CD4-positive, alpha-beta T cell treated with Interleukin-2 at 100 ng/mL for 4 hours (primary cell): ENCODE data around the gene MPPED1.

ENCODE experiments used
- DNase-seq: peaks from one replicate; pipeline ENCODE4 v3.0.0-alpha.2; 2020; ENCODE audit warnings: low spot score

The MPPED1 gene

DNA sequence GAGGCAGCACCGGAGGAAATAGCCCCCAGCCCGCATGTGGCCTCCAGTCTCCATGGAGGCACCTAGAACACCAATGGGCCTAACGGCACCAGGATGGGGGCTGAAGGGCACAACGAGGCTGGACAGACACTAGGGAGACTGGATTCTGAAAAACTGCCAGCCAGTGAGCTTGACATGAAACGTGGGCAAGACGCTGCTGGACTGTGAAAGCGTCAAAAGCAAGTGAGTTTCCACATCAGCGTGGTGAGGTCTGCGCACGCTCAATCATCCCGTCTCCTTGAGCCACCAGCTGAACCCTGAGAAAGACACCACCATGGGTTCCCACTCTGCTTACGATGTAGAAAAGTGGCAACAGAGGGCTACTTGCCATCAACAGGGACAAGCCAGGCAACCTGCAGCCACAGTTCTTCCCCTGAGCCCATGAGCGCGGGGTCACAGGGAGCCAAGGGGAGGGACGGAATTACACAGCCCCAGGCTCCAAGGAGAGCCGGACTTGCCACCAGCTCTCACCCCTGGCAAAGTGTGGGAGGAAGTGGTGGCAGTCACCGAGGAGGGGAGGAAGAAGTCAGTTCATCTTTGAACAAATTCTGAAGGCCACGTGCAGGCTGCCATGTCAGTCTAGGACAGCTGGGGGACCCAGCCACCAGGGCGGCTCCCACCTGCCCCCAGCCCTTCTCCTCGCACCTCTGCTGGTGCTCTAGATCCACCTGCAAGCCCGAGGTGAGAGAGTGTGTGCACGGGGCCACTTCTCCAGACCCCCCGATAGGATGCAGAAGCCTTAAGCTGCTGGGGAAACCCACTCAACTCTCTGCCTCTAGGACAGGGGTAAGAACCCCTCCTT lies 131.1 kb downstream of the MPPED1 start:
- no peak for DNase-seq

DNA sequence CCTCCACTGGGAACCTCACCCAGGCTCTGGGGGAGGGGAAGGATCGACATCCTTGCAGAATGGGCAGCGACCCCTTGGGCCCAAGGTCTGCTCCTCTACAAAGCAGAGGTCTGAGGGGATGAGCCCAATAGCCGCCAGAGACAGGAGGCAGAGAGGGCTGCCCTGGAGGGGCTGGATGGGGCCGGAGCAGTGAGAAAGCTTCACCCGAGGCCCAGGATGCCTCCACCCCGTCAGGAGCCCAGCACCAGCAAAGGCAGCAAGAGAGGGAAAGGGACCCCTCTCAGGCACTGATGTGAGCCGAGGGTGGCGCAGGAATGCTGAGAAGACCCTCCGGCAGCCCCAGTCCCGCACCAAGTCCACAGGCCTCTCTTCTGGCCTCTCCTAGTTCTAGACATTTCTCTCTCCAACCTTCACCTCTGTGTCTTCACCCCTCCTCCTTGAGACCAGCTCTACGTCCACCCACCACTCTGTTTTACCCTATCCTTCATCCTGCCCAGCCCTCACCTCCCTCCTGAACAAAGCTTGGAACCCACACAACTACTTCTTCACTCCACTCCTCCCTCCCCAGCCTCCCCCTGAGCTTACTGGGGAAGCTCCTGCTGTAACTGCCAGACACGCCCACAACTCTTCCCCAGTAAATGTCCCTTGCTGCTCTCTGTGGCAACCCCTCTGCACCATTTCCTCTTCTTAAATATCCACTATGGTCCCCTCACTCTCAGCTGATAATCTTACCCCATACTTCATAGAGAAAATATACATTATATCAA lies 131.9 kb downstream of the MPPED1 start:
- DNase-seq, result no peak

- no peak for DNase-seq
Observed at GRCh38 chr22:43544289-43544673, 132.5 kb downstream of the MPPED1 start.

GRCh38 chr22:43546186-43546585 lies 134.4 kb downstream of the MPPED1 start:
- no peak for DNase-seq

- DNase-seq, result no peak
Observed at GRCh38 chr22:43550024-43550620, 138.3 kb downstream of the MPPED1 start.

- DNase-seq, result no peak
Observed at GRCh38 chr22:43550672-43551071, 138.9 kb downstream of the MPPED1 start.

GRCh38 chr22:43553451-43554258 lies 141.8 kb downstream of the MPPED1 start:
- no peak for DNase-seq

GRCh38 chr22:43554259-43554636 lies 142.4 kb downstream of the MPPED1 start:
- no peak for DNase-seq

- no peak for DNase-seq
Observed at GRCh38 chr22:43554694-43555365, 143.0 kb downstream of the MPPED1 start.

DNA sequence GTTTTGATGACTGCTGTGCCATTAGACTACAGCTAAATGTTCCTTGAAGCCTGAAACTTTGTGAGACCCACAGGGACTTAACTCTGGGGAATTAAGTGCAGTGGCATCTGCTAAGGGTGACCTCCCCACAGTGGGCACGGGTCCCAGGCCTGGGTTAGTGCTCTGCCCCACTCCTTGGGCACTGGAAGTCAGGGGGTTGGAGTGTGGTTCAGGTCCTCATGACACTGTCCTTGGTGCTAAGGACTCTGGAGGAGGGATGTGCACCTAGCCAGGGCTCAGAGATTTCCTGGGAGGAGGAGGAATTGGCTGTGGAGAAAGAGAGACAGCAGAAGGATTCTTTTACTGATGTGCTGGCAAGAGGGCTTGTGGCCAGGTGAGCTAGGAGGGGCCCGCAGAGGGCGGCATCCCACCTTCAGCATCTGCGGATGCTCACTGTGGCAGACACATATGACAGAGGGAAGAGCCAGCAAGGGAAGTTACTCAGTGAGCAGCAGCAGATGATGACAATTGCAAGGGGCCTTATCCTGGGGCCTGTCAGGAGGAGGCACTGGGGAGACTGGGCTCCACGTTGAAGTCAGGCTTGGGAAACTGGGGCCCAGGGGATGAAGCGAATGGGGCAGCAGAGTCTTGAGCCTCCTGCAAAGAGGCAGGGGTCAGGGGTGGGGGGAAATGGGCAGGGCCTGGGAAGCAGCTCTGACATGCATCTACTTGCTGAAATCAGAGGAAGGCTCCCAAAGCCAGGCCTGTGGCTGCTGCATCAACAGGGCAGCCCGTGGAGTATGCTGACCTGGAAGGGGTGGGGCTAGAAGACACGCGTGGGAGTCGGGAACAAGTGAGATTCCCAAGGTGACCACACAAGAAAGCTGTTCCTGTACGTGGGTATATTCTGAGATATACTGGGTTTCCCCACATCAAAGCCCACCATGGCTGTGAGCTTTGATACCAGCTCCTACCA lies 144.0 kb downstream of the MPPED1 start:
- no peak for DNase-seq
